GM18519 (cell line): Measurements from ENCODE around the gene ADCY1.

Experiments
- ATAC-seq: cut with Tn5 transposase; IDR thresholded peaks from one replicate; pipeline ENCODE4 v1.9.1; 2021; ENCODE audit warnings: mild to moderate bottlenecking, moderate library complexity; ENCODE audit not compliant: unreplicated experiment, low FRiP score

Gene ADCY1

DNA sequence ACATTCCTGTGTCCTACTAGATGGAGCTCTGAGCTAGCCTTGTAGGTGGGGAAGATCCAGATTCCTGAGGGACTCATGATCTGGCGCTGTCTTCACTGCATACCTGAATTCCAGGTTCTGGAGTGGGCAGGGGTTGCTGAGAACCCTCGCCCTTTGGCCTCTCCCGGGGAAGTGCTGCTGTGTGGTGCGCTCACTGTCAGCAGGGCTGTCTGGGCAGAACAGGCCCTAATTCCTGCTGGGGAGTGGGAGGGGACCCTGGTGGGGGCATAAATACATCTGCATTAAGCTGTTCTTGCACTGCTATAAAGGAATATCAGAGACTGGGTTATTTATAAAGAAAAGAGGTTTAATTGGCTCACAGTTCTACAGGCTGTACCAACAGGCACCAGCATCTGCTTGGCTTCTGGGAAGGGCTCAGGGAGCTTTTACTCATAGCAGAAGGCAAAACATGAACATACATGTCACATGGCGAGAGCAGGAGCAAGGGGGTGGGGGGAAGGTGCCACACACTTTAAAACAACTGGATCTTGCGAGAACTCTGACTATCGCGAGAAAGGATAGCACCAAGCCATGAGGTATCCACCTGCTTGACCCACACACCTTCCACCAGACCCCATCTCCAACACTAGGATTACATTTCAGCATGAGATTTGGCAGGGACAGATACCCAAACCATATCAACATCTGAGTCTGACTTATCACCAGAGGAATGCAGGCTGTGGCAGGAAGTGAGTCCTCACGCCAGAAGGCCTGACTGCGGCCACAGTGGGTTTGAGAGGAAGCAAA is 115.0 kb downstream of the ADCY1 start:
- no peak for ATAC-seq

DNA sequence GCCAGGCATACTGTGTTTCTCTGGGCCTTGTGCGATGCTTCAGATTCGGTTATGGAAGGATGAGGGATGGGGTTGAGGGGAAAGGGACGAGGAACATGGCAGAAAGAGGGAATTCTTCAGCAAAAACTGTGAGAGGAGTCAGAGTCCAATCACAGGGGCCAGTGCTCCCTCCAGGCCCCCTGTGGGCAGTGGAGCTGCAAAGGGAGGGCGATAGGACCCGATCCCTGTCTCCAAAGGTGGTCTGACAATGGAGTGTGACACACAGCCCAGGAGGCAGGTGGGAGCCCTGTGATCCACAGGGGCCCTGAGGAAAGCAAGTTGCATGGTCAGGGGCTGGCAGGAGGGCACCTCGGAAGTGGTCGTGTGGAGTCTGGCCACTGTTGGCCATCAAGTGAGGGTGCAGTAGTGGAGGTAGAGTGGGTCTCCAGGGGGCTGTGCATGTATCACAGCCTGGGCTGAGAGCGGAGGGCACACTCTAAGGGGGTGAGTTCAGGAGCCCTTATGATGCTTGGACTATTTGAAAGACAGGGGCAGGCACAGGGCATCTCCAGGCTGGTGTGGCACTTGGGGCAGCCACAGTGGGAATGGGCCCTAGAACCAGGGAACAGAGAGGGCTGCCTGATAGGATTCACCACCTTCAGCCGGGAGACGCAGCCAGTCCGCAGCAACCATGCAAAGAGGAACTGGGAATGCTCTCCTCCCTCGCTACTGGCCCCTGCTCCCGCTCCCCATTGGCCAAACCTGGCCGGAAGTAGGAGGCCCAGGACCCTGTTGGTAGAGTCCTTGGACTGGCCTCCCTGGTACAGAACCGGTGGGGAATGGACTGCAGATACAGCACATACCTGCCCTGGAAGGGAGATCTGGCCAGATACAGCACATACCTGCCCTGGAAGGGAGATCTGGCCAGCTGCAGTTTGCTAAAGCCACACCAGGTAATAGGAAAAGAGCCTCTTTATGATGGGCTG is 115.9 kb downstream of the ADCY1 start:
- ATAC-seq: no peak

DNA sequence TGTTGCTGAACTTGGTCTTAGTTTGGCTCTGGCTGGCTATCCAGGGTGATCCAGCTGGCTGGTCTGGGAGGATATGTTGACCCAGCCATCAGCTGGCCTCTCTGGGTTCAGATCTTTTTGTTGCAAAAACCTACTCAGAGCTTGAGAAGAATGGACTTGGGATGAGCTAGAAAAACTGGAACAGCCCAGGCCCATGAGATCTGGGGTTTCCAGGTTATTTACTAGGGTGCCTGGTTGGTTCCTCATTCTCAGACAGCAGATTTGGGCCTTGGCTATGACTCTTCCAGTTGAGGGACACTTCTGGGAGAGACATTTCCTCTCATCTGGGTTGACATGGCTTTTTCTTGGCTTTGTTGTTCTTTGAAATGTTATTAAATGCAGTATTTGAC is 116.6 kb downstream of the ADCY1 start:
- no peak for ATAC-seq

DNA sequence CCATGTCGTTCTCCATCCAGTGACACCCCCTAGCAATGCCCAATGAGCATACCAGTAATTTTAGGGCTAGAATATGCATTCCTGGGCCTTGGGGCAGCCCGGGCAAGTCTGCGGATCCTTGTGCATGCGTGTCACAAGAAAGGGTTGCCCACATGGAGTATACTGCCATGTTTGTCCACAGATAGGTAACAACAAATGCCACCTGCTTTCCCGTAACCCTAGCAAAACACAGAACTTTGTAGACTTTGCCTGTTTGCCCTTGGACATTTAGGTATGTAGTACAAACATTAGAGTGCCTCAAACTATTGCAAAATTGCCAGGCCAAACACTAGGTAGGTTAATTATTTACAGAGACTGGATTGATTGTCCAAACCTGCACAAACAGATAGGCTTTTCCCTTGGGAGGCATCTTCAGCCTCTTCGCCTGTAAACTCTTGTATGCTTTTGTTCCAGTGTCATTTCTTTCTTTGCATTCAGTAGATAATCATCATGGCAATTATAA is 117.0 kb downstream of the ADCY1 start:
- no peak for ATAC-seq

GRCh38 chr7:45692031-45692430 is 117.9 kb downstream of the ADCY1 start:
- no peak for ATAC-seq

DNA sequence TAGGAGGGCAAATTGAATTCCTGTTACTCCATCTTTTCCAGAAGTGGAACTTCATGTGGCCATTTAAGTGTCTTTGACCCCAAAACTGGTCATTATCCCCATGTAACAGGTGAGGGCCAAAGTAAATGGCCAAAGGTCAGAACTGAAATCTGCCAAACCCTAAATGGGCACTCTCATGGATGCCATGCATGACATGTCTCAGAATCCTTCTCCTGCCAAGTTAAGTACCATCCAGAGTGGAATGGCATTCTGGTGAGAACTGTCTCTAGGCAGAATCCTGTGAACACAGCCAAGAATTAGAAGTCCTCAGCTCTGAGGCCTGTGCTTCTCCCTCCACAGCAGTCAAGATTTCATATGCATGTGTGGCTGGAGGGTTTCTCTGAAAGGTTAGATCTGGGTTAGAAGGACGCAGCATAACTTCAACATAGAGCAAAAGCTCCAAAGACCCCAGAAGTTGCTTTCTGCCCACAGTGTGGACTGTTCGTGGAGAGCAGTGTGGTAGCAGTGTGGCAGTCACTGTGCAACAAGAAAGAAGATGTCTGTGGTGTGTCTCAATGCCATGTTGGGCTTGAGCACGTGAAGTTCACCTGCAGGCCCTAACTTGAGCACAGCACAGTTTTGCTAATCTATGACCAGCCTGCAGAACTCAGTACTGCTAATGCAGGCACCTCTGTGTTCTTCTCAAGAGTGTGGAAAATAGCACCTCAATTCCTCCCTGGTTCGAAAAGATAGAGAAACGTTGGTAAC is 121.3 kb downstream of the ADCY1 start:
- no peak for ATAC-seq

DNA sequence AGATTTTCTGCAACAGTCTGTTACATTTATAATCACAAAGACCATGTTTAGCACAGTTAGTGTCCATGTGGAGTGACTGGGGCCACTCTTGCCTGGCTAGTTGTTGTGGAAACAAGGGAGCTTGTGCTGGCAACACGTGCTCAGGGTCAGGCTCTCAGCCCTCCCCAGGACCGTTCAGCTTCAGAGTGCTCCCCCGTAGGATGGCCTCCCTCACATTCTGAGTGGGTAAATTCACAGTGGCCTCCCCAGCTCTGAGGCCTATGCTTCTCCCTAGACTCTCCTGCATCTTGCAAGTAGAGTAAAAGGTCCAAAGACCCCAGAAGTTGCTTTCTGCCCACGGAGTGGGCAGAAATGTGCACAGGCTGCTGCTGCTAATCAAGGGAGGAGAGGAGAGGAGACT is 122.3 kb downstream of the ADCY1 start:
- ATAC-seq: no peak

GRCh38 chr7:45697576-45698136 is 123.5 kb downstream of the ADCY1 start:
- ATAC-seq: no peak

DNA sequence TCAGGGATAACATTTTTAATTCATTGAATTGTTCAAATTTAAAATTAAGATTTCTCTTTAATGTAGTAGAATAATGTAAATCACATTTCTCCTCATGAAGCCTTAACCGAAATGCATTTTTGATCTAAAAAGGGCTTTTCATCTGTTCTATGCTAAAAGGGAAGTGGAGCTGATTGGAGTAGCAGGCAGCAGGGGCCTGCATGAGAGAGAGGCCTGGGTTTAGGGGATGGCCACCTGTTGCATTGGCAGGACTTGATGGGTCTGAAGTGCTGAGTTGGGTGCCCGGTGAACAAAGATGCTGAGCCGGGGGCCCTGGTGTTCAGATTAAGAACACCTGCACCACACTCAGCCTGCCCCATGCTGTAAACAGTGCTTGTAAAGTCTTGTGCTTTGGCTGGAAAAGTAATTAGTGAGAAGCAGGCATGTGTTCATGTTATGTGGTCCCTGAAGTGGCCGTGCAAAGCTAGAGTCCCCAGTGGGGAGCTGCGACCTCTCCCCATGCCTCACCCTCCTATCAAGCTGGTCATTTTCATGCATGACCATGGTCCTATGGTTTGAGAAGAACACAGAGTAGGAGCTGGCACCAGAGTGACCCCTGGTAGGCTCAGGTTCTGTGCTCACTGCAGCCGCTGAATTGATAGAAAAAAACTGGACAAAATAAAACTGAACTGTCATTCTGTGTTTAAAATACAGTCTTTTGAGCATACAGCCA is 124.3 kb downstream of the ADCY1 start:
- ATAC-seq: no peak

- ATAC-seq: no peak
Observed at GRCh38 chr7:45699015-45699309, 124.8 kb downstream of the ADCY1 start.

GRCh38 chr7:45699726-45700390 is 125.7 kb downstream of the ADCY1 start:
- no peak for ATAC-seq

DNA sequence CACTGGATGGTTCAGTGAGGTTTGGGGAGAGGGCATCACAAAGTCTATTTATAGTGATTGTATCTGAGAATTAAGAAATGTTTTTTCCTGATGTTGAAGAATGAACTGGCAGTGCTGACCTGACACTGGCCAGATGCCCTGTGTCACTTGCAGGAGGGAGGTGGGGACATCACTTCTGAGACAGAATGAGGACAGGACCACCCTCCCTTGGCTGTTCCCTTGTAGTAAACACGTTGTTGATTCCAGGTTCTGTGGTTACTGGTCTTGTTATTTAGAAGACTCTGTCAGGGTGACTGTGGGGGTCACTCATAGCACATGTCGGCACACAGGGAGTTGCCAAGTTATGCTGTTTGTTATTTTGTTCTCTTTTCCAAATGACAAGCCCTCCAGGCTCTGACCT is 126.4 kb downstream of the ADCY1 start:
- no peak for ATAC-seq

- no peak for ATAC-seq
Observed at GRCh38 chr7:45701701-45702510, 127.7 kb downstream of the ADCY1 start.

- ATAC-seq: no peak
Observed at GRCh38 chr7:45702751-45703150, 128.6 kb downstream of the ADCY1 start.

DNA sequence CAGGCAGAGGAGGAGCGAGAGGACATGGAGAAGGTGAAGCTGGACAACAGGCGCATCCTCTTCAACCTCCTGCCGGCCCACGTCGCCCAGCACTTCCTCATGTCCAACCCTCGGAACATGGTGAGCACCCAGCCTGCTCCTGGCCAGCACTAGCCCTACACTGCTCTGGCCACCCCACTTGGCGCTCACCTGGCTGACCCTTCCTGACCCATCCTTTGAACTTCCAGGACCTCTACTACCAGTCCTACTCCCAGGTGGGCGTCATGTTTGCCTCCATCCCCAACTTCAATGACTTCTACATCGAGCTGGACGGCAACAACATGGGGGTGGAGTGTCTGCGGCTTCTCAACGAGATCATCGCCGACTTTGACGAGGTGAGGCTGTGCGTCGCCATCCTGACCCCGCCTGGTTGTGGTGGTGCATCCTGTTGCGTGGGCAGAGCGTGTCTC is 129.2 kb downstream of the ADCY1 start:
- no peak for ATAC-seq

DNA sequence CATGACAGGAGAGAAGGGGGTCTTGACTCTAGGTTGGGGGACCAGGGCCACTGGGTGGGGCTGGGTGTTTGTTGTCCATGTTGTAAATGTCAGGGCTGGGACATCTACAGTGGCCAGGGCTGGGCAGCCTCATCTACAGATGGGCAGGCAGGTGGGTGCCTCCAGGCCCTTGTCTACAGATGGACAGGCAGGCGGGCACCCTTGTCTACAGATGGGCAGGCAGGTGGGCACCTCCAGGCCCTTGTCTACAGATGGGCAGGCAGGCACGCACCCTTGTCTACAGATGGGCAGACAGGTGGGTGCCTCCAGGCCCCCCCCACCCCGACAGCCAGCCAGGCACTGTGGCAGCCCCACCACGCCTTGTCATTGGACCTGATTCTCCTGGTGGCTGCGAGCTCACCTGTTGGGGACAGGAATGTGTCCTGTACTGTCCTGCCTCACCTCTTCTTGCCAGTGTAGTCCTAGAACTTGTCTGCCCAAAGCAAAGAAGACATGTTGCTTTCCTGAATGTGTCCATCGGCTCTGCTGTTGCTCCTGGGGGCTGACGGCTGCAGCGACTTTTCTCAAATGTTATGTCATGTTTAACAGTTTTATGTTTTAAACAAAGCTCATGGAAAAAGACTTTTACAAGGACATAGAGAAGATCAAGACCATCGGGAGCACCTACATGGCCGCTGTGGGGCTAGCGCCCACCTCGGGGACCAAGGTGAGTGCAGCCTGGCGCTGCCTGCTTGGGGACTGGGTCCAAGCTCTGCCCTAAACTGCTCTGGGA is 129.9 kb downstream of the ADCY1 start:
- no peak for ATAC-seq

- ATAC-seq: no peak
Observed at GRCh38 chr7:45704683-45705016, 130.5 kb downstream of the ADCY1 start.
